HepG2 (cell line): ENCODE measurements around the gene TH. TPM values are rescaled to one million over a fixed set of nuclear protein-coding genes. Genes with fewer than 3 reads are reported as not detected.

ENCODE experiments used
- AHDC1 ChIP-seq: sonication (generic); formaldehyde crosslinking; IDR thresholded peaks from 2 replicates; pipeline ENCODE4 v1.5.1; 2020; ENCODE audit warnings: mild to moderate bottlenecking, missing genetic modification reagents, borderline replicate concordance
- BCL3 ChIP-seq: sonication (generic); formaldehyde crosslinking; IDR thresholded peaks from 2 replicates; pipeline ENCODE4 v1.5.1; 2020; ENCODE audit warnings: mild to moderate bottlenecking, missing genetic modification reagents, moderate library complexity
- ERF ChIP-seq: IDR thresholded peaks from 2 replicates; pipeline ENCODE4 v1.6.1; 2018; ENCODE audit warnings: missing biosample characterization, missing genetic modification reagents
- HMGA1 ChIP-seq: sonication (generic); formaldehyde crosslinking; conservative IDR thresholded peaks from 2 replicates; pipeline ENCODE4 v1.4.0; 2020; ENCODE audit warnings: missing genetic modification reagents
- HOMEZ ChIP-seq: IDR thresholded peaks from 2 replicates; pipeline ENCODE4 v1.6.1; 2016; ENCODE audit warnings: low read depth
- IKZF4 ChIP-seq: sonication (generic); formaldehyde crosslinking; IDR thresholded peaks from 2 replicates; pipeline ENCODE4 v1.5.1; 2020; ENCODE audit warnings: borderline replicate concordance, mild to moderate bottlenecking, low read depth, missing genetic modification reagents; ENCODE audit errors: not compliant biosample characterization
- LCORL ChIP-seq, 2 experiments: fragments of 450-650 bp in 1 of 2; sonication (generic) in 1 of 2; formaldehyde crosslinking in 1 of 2; IDR thresholded peaks; 2 replicates each; pipeline versions ENCODE4 v1.5.0 to v1.6.1; 2017 to 2020; ENCODE audit warnings: antibody characterized with exemption in 1 of 2, missing genetic modification reagents in 1 of 2
- NR2C2 ChIP-seq: sonication (generic); formaldehyde crosslinking; IDR thresholded peaks from 2 replicates; pipeline ENCODE4 v1.4.0; 2020; ENCODE audit warnings: missing genetic modification reagents, mild to moderate bottlenecking, moderate library complexity, borderline replicate concordance
- PHF5A ChIP-seq: IDR thresholded peaks from one replicate; pipeline ENCODE4 v1.6.1; 2018; ENCODE audit warnings: low read depth, missing genetic modification reagents; ENCODE audit not compliant: unreplicated experiment
- RFX3 ChIP-seq: IDR thresholded peaks from 2 replicates; pipeline ENCODE4 v1.6.1; 2016; ENCODE audit warnings: missing biosample characterization, missing genetic modification reagents
- SNRNP70 ChIP-seq: fragments of 200-400 bp; formaldehyde crosslinking; IDR thresholded peaks from 2 replicates; pipeline ENCODE4 v1.6.1; 2017; ENCODE audit warnings: mild to moderate bottlenecking, low read depth, low read length, moderate library complexity
- SOX13 ChIP-seq, 3 experiments: fragments of 450-650 bp in 1 of 3; sonication (generic) in 1 of 3; formaldehyde crosslinking in 1 of 3; IDR thresholded peaks in 2 of 3; conservative IDR thresholded peaks in 1 of 3; 2 replicates each; pipeline versions ENCODE4 v1.5.0 to v1.6.1; 2016 to 2020; ENCODE audit warnings: antibody characterized with exemption in 1 of 3, mild to moderate bottlenecking in 1 of 3, missing compliant biosample characterization in 1 of 3, missing genetic modification reagents in 1 of 3, moderate library complexity in 1 of 3
- TSC22D2 ChIP-seq: sonication (generic); formaldehyde crosslinking; IDR thresholded peaks from 2 replicates; pipeline ENCODE4 v1.5.1; 2020; ENCODE audit warnings: missing genetic modification reagents, mild to moderate bottlenecking, borderline replicate concordance
- ZNF3 ChIP-seq: IDR thresholded peaks from 2 replicates; pipeline ENCODE4 v1.7.0; 2017; ENCODE audit warnings: inconsistent platforms
- ZNF382 ChIP-seq: sonication (generic); formaldehyde crosslinking; IDR thresholded peaks from 2 replicates; pipeline ENCODE4 v1.5.0; 2020; ENCODE audit warnings: missing genetic modification reagents, mild to moderate bottlenecking, borderline replicate concordance
- ZNF430 ChIP-seq: sonication (generic); formaldehyde crosslinking; IDR thresholded peaks from 2 replicates; pipeline ENCODE4 v1.9.0; 2021; ENCODE audit warnings: mild to moderate bottlenecking, missing genetic modification reagents
- ZNF496 ChIP-seq: sonication (generic); formaldehyde crosslinking; IDR thresholded peaks from 2 replicates; pipeline ENCODE4 v1.8.1; 2023; ENCODE audit warnings: mild to moderate bottlenecking, moderate library complexity, missing genetic modification reagents; ENCODE audit not compliant: insufficient replicate concordance
- ZNF564 ChIP-seq: sonication (generic); formaldehyde crosslinking; IDR thresholded peaks from 2 replicates; pipeline ENCODE4 v1.8.1; 2023; ENCODE audit warnings: mild to moderate bottlenecking, missing genetic modification reagents
- ZNF709 ChIP-seq: sonication (generic); formaldehyde crosslinking; IDR thresholded peaks from 2 replicates; pipeline ENCODE4 v1.5.0; 2020; ENCODE audit warnings: mild to moderate bottlenecking, missing genetic modification reagents
- polyA plus RNA-seq, 8 experiments: library from polyadenylated mRNA; depleted of rRNA in 3 of 8; stranded (reverse) in 7 of 8; unstranded in 1 of 8; fragments of >200 nt; fragmentation: Illumina TruSeq in 4 of 8; extraction: Trizol in 4 of 8; gene quantifications; 2 replicates each; pipeline versions ENCODE4 v1.2.1 to v1.2.3, GENCODE V29; 2011 to 2016; ENCODE audit warnings: low read depth in 4 of 8, missing spikeins in 1 of 8, mixed read lengths in 1 of 8; ENCODE audit not compliant: insufficient read depth in 1 of 8
- total RNA-seq, 5 experiments: library from RNA; depleted of rRNA; stranded (reverse); fragments of >200 nt; fragmentation: Illumina TruSeq; extraction: Trizol; gene quantifications; 2 replicates each; pipeline ENCODE4 v1.2.3, GENCODE V29; 2016; ENCODE audit warnings: low read depth in 1 of 5

Gene TH
- total and polyA plus RNA-seq, 2 of the 13 experiments (the other 11 are each of a cell fraction or from before 2014, with no cell fraction given) = 0.36 TPM; not detected in 1

DNA sequence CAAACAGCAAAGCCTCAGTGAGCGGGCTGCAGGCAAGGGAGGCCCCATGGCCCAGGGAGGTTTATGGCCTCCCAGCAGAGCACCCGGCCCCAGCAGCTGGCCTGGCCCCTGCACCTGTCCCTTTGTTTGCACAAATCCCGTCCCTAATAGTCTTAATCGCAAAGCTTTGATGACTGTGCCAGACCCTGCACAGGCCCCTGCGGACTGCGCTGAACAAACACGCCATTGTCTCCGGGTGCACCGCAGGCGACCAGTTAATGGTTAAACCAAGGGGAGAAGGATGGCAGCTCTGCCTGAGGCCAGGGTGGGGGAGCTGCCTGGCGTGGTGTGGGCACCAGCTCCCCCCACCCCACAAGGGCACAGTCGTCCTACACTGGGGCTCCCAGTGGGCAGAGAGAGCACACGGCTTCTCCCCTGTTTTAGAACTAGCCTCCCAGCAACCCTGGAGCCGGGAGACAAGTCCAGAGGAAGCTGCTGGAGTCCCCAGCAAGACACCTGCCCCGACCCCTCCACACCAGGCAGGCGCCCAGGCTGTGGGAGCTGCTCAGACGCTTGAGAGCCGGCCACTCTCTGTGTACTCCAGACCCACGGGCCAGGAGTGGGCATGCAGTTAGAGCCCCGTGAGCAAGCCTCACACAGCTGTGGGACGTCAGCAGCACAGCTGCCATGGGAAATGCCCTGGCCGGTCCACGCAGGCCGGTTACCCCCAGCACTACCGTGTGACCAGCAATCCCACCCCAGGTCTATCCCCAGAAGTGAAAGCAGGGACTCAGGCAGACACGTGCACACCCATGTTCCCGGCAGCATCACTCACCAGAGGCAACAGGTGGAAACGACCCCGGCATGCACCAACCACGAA is 39.7 kb upstream of the TH start (continued):
- peak; percentile 85; the same call in 1 of the 2 replicates for TF ChIP-seq AHDC1 (CRISPR knock-in tag)
- TF ChIP-seq HMGA1 (CRISPR knock-in tag) = no peak
- TF ChIP-seq ZNF496 (CRISPR knock-in tag) = no peak
- TF ChIP-seq ZNF3 (CRISPR knock-in tag) = 0 out of 2 replicates have a peak, but pooled peaks have one; percentile 56
- peak; percentile 24; the same call in 1 of the 2 replicates for TF ChIP-seq LCORL (IDR thresholded peaks at IDR 0.05)
- peak; percentile 98 for TF ChIP-seq LCORL (CRISPR knock-in tag; IDR thresholded peaks at IDR 0.05)
- TF ChIP-seq ERF (CRISPR knock-in tag) = peak; percentile 77
- TF ChIP-seq ZNF564 = peak; percentile 90; the same call in 1 of the 2 replicates
- peak; percentile 95 for TF ChIP-seq ZNF430 (CRISPR knock-in tag)
- TF ChIP-seq ZNF382 (CRISPR knock-in tag) = no peak
- no peak for TF ChIP-seq IKZF4
- no peak for TF ChIP-seq SNRNP70
- TF ChIP-seq RFX3 (CRISPR knock-in tag) = no peak
- TF ChIP-seq HOMEZ = 0 out of 2 replicates have a peak, but pooled peaks have one; percentile 60
- no peak for TF ChIP-seq ZNF709 (CRISPR knock-in tag)
- TF ChIP-seq BCL3 (CRISPR knock-in tag) = peak; percentile 48; the same call in 1 of the 2 replicates
- TF ChIP-seq TSC22D2 (CRISPR knock-in tag) = no peak
- TF ChIP-seq PHF5A (CRISPR knock-in tag) = peak; percentile 77
- peak; percentile 98 for TF ChIP-seq SOX13 (IDR thresholded peaks at IDR 0.05)
- peak in 1 of 2 experiments; percentile 99; a peak in 2 of 4 replicates for TF ChIP-seq SOX13 (CRISPR knock-in tag; conservative IDR thresholded peaks at IDR 0.05 in 1 of 2, IDR thresholded peaks at IDR 0.05 in 1 of 2)
- TF ChIP-seq NR2C2 = no peak
